ENCODE measurements around the gene FKBP8.

- TF ChIP-seq POLR2A (IDR thresholded peaks at IDR 0.05) (no peak), CTCF (IDR thresholded peaks at IDR 0.05) (no peak)
Observed at GRCh38 chr19:18580311-18580710, 36.9 kb upstream of the FKBP8 start.

All from thyroid gland (tissue), 4 donors.